RWPE1 (cell line): Measurements from ENCODE around the gene TMEM202.

ENCODE experiments used
- CTCF ChIA-PET: fragments of 350-600 bp; sonication (Branson Sonifier 250); formaldehyde crosslinking; extraction: SDS; loops from one replicate; lab custom pipeline; 2021; lab: Yijun Ruan, JAX
- POLR2A ChIA-PET: fragments of 400-600 bp; formaldehyde crosslinking; extraction: SDS; loops from one replicate; lab custom pipeline; 2020; ENCODE audit warnings: antibody characterized with exemption; ENCODE audit not compliant: low non-redundant PET; lab: Yijun Ruan, JAX
- DNase-seq: peaks from one replicate; pipeline ENCODE4 v3.0.0; 2012; ENCODE audit warnings: low spot score
- H3K27ac ChIP-seq: fragments of 450-650 bp; 2 replicates; pipeline ENCODE4 v1.5.1; 2017
- CTCF ChIP-seq: fragments of 450-650 bp; conservative IDR thresholded peaks from 2 replicates; pipeline ENCODE4 v1.5.1; 2017; ENCODE audit warnings: low read depth, mild to moderate bottlenecking

TMEM202 gene, protein sequence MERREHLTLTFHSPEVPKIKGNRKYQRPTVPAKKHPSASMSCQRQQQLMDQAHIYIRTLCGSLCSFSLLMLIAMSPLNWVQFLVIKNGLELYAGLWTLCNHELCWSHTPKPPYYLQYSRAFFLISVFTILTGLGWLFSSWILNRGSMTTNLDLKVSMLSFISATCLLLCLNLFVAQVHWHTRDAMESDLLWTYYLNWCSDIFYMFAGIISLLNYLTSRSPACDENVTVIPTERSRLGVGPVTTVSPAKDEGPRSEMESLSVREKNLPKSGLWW

DNA sequence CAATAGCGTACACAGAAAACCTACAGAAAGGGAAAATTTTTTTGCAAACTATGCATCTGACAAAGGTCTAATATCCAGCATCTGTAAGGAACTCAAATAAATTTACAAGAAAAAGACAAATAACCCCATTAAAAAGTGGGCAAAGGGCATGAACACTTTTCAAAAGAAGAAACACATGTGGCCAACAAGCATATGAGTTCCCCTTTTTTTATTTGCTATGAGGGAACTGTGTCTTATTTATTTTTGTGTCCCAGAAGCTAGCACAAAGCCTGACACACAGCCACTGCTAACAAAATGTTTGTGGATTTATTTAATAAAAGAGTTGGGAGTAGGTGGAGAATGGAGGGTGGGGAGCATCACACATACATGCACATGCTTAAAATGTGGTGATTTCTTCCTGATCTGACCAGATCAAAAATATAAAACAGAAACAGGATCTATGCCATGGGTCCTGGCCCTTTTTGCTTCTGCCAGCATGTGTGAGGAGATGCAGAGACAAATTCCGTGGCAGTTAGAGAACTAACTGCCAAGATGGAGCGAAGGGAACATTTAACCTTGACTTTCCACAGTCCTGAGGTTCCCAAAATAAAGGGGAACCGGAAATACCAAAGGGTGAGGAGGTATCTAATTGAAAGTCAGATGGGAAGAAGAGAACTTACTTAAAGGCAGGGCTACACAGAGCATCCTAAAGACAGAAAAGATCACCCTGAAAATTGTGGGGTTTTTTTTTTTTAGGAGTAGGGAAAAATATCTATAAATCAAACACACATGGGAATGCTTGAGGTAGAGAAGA lies at the start of gene TMEM202:
Gene TMEM202, plus strand, starts transcription at position 510 of the 793 bp plus-strand sequence. Its CDS starts 22 bp downstream, at position 532.
- H3K27ac ChIP-seq: no peak within 1 kb of the TSS
- POLR2A ChIA-PET: no interaction called here
- CTCF ChIA-PET: no interaction called here
- no peak for DNase-seq
- no peak for TF ChIP-seq CTCF

DNA sequence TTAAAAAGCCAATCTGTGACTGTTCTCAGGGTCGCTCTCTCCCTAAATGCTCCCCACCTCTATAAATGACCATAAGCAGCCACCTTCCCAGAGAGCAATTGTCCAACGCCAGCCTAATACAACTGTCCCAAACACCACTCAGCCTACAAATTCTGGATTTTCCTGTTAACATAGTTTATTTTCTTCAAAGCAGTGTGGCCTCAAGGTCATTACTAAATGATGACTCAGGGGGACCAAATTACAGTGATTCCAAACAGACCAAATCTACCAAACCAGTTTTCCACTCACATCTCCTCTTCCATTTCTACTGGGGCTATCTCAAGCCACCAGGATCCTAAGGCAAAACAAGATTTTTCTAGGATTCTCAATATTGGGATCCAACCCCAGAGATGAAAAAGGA lies 44.8 kb upstream of the TMEM202 start:
- POLR2A ChIA-PET: interaction anchor here (0.7 kb wide), 1 partner anchor 663 kb away, joined by 3 read pairs; no protein-coding TSS in a partner anchor

DNA sequence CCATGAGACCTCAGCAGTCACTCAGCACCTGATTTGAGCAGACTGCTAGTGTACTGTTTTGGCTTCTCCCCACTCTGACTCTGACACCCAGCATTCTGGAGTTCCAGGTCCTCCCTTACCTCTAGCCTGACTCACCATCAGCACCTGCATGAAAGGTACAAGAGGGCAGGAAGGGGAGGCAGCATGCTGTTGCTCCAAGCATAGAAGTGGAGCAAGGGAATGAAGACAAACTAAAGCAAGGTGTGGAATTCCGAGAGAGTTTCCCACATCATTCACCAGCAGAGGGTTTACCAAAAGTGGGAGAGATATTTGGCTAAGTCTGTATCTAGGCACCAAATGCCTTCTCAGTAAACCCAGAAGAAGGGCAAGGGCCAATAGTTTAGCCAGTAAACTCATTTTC lies 43.6 kb upstream of the TMEM202 start:
- no peak for DNase-seq
- no peak for TF ChIP-seq CTCF
- ChIA-PET POLR2A (no interaction called here), CTCF (no interaction called here)
- no peak overlapping the region for H3K27ac ChIP-seq

More for the DNA sequence above, 44.8 kb upstream of the TMEM202 start:
- CTCF ChIA-PET: no interaction called here
- peak; percentile 42 for DNase-seq
- no peak for TF ChIP-seq CTCF
- H3K27ac ChIP-seq: no peak overlapping the region

DNA sequence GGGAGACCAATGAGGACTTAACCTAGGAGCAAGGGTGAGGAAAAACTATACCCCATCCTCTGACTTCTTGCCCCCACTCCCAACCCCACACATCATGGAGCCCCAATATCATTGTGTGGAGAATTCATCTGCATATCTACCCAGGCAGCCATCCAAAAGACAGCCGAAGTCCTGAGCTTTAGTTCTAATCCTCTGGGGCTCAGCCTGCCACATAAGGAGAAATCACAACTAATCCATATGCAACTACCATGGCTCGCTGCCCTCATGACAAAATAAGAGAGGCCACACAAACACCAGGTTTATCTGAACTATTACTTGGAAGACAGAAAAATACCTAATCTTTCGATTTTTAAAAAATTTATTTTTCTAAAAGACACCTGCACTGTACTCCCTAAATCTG lies 40.0 kb upstream of the TMEM202 start:
- TF ChIP-seq CTCF: no peak
- no peak overlapping the region for H3K27ac ChIP-seq
- ChIA-PET POLR2A (no interaction called here), CTCF (no interaction called here)
- DNase-seq: no peak

DNA sequence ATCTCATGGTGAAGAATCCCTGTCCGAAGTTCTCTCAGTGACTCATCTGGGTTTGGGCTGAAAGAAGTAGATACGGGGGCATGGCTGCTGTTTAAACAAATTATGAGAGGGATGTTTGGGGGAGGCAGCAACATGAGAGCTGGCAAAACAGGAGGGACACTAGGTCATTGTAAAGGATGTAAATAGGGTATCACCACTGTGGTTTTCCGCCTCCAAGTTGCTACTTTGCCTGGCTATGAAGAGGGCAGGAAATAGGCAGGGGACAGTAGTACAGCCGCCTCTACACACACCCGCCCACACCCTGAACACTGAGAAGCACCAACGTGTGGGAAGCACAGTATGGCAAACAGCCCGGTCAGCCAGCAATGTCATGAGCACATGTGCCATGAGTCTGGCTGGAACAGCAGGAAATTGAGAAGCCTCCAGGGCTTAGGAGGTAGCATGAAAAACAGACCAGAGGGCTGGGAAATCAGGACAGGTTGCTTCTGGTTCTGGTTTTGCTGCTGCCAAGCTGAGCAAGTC lies 39.4 kb upstream of the TMEM202 start:
- ChIA-PET POLR2A (no interaction called here), CTCF (no interaction called here)
- peak overlapping the region; percentile 73 for H3K27ac ChIP-seq
- TF ChIP-seq CTCF: no peak
- DNase-seq: peak; percentile 53

DNA sequence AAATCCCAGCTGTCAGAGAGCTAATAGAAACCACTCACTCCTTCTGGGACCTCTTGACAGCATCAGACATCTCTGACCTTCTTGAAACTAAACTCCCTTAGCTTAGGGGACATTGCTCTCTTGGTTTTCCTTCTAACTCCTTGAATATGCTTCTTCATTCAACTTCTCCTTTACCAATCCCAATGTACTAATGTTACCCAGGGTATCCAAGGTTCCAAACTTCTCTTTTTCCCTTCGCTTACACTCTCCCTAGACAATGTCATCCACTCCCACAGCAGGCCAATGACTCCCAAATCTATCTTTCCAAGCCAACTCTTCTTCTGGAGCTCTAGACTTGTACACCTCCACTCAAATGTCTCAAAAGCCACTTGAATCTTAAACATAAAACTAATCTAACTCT lies 36.9 kb upstream of the TMEM202 start:
- ChIA-PET POLR2A (no interaction called here), CTCF (interaction anchor here (0.5 kb wide), 1 partner anchor 456 kb away, joined by 3 read pairs; no protein-coding TSS in a partner anchor)
- no peak for TF ChIP-seq CTCF
- no peak for DNase-seq
- no peak overlapping the region for H3K27ac ChIP-seq
